PFSK-1 (cell line): ENCODE results near the gene SRSF2.

Experiments
- FOXP2 ChIP-seq: optimal IDR thresholded peaks from 2 replicates; pipeline ENCODE3; 2011; ENCODE audit warnings: borderline replicate concordance, control low read depth, inconsistent platforms; ENCODE audit not compliant: insufficient read depth; ENCODE audit errors: extremely low read length, extremely low read depth
- POLR2AphosphoS5 ChIP-seq: IDR thresholded peaks from 2 replicates; pipeline ENCODE4 v1.6.1; 2012; ENCODE audit warnings: low read depth, mild to moderate bottlenecking, control low read depth, low read length, moderate library complexity
- REST ChIP-seq, 2 experiments: IDR thresholded peaks; 2 replicates each; pipeline versions ENCODE4 v1.6.1 to v1.8.0; 2011 to 2012; ENCODE audit warnings: low read depth in 2 of 2, low read length in 2 of 2, control low read depth in 1 of 2, inconsistent platforms in 1 of 2, mild to moderate bottlenecking in 1 of 2, moderate library complexity in 1 of 2; ENCODE audit not compliant: insufficient read depth in 1 of 2
- SIN3A ChIP-seq: IDR thresholded peaks from 2 replicates; pipeline ENCODE4 v1.6.1; 2012; ENCODE audit warnings: mild to moderate bottlenecking, low read length, moderate library complexity, borderline replicate concordance; ENCODE audit not compliant: insufficient read depth
- TAF1 ChIP-seq: IDR thresholded peaks from 2 replicates; pipeline ENCODE4 v1.6.1; 2012; ENCODE audit warnings: low read length, control low read depth, borderline replicate concordance; ENCODE audit not compliant: insufficient read depth

SRSF2 gene

GRCh38 chr17:76704805-76705204, 32.3 kb downstream of the SRSF2 start:
- no peak for TF ChIP-seq FOXP2
- no peak for TF ChIP-seq SIN3A
- TF ChIP-seq TAF1 = no peak
- no peak for TF ChIP-seq POLR2AphosphoS5
- TF ChIP-seq REST (IDR thresholded peaks at IDR 0.05; ENCODE audit: insufficient read depth in 1 of 2, low read depth in 2 of 2, low read length in 2 of 2) = no peak

- TF ChIP-seq REST (IDR thresholded peaks at IDR 0.05; ENCODE audit: insufficient read depth in 1 of 2, low read depth in 2 of 2, low read length in 2 of 2) (no peak), SIN3A (no peak), FOXP2 (no peak), TAF1 (no peak), POLR2AphosphoS5 (no peak)
These were observed 34.0 kb downstream of the SRSF2 start for GRCh38 chr17:76702941-76703637.

- TF ChIP-seq POLR2AphosphoS5 (no peak), FOXP2 (no peak), SIN3A (no peak), TAF1 (no peak), REST (IDR thresholded peaks at IDR 0.05; ENCODE audit: insufficient read depth in 1 of 2, low read depth in 2 of 2, low read length in 2 of 2) (no peak)
These were observed 35.1 kb downstream of the SRSF2 start for GRCh38 chr17:76702076-76702475.

GRCh38 chr17:76701471-76701967, 35.6 kb downstream of the SRSF2 start:
- TF ChIP-seq SIN3A = no peak
- no peak for TF ChIP-seq FOXP2
- TF ChIP-seq TAF1 = no peak
- no peak for TF ChIP-seq POLR2AphosphoS5
- no peak for TF ChIP-seq REST (IDR thresholded peaks at IDR 0.05; ENCODE audit: insufficient read depth in 1 of 2, low read depth in 2 of 2, low read length in 2 of 2)
